HG03060 (cell line): ENCODE data around the gene RFC5.
"Not testable (repeated sequence)": the region's sequence is repeated elsewhere in the genome, so short reads cannot be mapped to it uniquely, and the experiment has no call there.

Source experiments
- ATAC-seq: cut with Tn5 transposase; IDR thresholded peaks from one replicate; pipeline ENCODE4 v1.9.1; 2021; ENCODE audit warnings: low read depth, moderate number of reproducible peaks; ENCODE audit not compliant: unreplicated experiment

Gene RFC5

GRCh38 chr12:118070650-118071049, 54.1 kb downstream of the RFC5 start:
- no peak for ATAC-seq

GRCh38 chr12:118073768-118074167, 57.3 kb downstream of the RFC5 start:
- ATAC-seq: no peak

- not testable (repeated sequence) for ATAC-seq
Observed at GRCh38 chr12:118081521-118081920, 65.0 kb downstream of the RFC5 start.
